GM12801 (cell line): Measurements from ENCODE around the gene SH3PXD2A.

Source experiments
- CTCF ChIP-seq: IDR thresholded peaks from one replicate; pipeline ENCODE4 v1.5.1; 2011; ENCODE audit warnings: control low read depth; ENCODE audit not compliant: insufficient read length; ENCODE audit errors: extremely low read depth

SH3PXD2A gene

GRCh38 chr10:103597003-103597402 lies 258.4 kb downstream of the SH3PXD2A start:
- TF ChIP-seq CTCF, result no peak

GRCh38 chr10:103595933-103596726 lies 259.2 kb downstream of the SH3PXD2A start:
- no peak for TF ChIP-seq CTCF

GRCh38 chr10:103593022-103593570 lies 262.3 kb downstream of the SH3PXD2A start:
- no peak for TF ChIP-seq CTCF

- TF ChIP-seq CTCF, result no peak
These were observed 263.0 kb downstream of the SH3PXD2A start for GRCh38 chr10:103592186-103593021.

GRCh38 chr10:103590744-103591291 lies 264.6 kb downstream of the SH3PXD2A start:
- no peak for TF ChIP-seq CTCF

GRCh38 chr10:103590060-103590459 lies 265.3 kb downstream of the SH3PXD2A start:
- TF ChIP-seq CTCF, result no peak

GRCh38 chr10:103589074-103589630 lies 266.2 kb downstream of the SH3PXD2A start:
- TF ChIP-seq CTCF, result no peak
